Thymus (tissue), 11 donors: ENCODE measurements around the gene TENM4. TPM values are rescaled to one million over a fixed set of nuclear protein-coding genes. Genes with fewer than 3 reads are reported as not detected.

Source experiments
- DNase-seq, 9 donors: peaks; one replicate each; pipeline ENCODE4 v3.0.0-alpha.2; 2013; ENCODE audit warnings: low spot score in 9 of 9, low read depth in 6 of 9, missing footprints in 1 of 9
- H3K27ac ChIP-seq, 2 donors: one replicate each; pipeline ENCODE4 v1.5.1; 2013; ENCODE audit warnings: control low read depth in 1 of 2, low read depth in 1 of 2, low read length in 1 of 2, mild to moderate bottlenecking in 1 of 2, moderate library complexity in 1 of 2
- H3K27me3 ChIP-seq, 2 donors: one replicate each; pipeline ENCODE4 v1.5.1; 2013; ENCODE audit warnings: low read length in 1 of 2; ENCODE audit not compliant: control insufficient read depth in 2 of 2, insufficient read depth in 1 of 2
- H3K36me3 ChIP-seq, 2 donors: one replicate each; pipeline ENCODE4 v1.5.1; 2013; ENCODE audit warnings: low read length in 1 of 2, mild to moderate bottlenecking in 1 of 2, moderate library complexity in 1 of 2; ENCODE audit not compliant: control insufficient read depth in 2 of 2, insufficient read depth in 2 of 2
- H3K4me1 ChIP-seq, 2 donors: one replicate each; pipeline ENCODE4 v1.5.1; 2013; ENCODE audit warnings: low read length in 2 of 2; ENCODE audit not compliant: control insufficient read depth in 2 of 2, insufficient read depth in 2 of 2
- H3K4me3 ChIP-seq, 2 donors: one replicate each; pipeline ENCODE4 v1.5.1; 2013; ENCODE audit warnings: low read length in 2 of 2, control low read depth in 1 of 2, mild to moderate bottlenecking in 1 of 2
- H3K9me3 ChIP-seq, 2 donors: one replicate each; pipeline ENCODE4 v1.5.1; 2013; ENCODE audit warnings: low read length in 1 of 2, mild to moderate bottlenecking in 1 of 2; ENCODE audit not compliant: control insufficient read depth in 2 of 2, insufficient read depth in 1 of 2
- WGBS: extraction: QIAGEN DNeasy Blood & Tissue Kit; methylation state at CpG from one replicate; pipeline ENCODE4 v1.1.7; 2013; 5-methylcytosine and 5-hydroxymethylcytosine counted together
- polyA plus RNA-seq: library from polyadenylated mRNA; stranded (reverse); fragments of 200-250 nt; gene quantifications from one replicate; pipeline ENCODE4 v1.2.3, GENCODE V29; 2013
- total RNA-seq: library from RNA; stranded (reverse); fragments of 120-200 nt; gene quantifications from one replicate; pipeline ENCODE4 v1.2.4, GENCODE V29; 2013
- donor health status: healthy.

Gene TENM4
- total and polyA plus RNA-seq, 2 donors, result 1.0 to 2.8 TPM

- H3K4me3 ChIP-seq, result no peak overlapping the region
- no peaks in the 10 kb centered on the region for H3K27me3 ChIP-seq
- H3K9me3 ChIP-seq, result no peaks in the 10 kb centered on the region
- H3K27ac ChIP-seq, result no peak overlapping the region
- H3K4me1 ChIP-seq, result no peaks in the 10 kb centered on the region
- H3K36me3 ChIP-seq, result no peaks in the 10 kb centered on the region
- DNase-seq, result no peak
Measured at GRCh38 chr11:78972590-78972989, 468.2 kb downstream of the TENM4 start.

- Histone ChIP-seq H3K4me1 (no peaks in the 10 kb centered on the region), H3K4me3 (no peak overlapping the region), H3K27me3 (no peaks in the 10 kb centered on the region), H3K36me3 (no peaks in the 10 kb centered on the region), H3K27ac (no peak overlapping the region), H3K9me3 (no peaks in the 10 kb centered on the region)
- 73% methylated on average over 7 of the region's 7 CpGs for WGBS
- no peak for DNase-seq
Measured at GRCh38 chr11:78972177-78972576, 468.7 kb downstream of the TENM4 start.

GRCh38 chr11:78967811-78968210, 473.0 kb downstream of the TENM4 start:
- Histone ChIP-seq H3K4me3 (no peak overlapping the region), H3K27me3 (peaks cover 0 to 2% of the 10 kb centered on the region in 2 donors), H3K9me3 (no peaks in the 10 kb centered on the region), H3K27ac (no peak overlapping the region), H3K36me3 (no peaks in the 10 kb centered on the region), H3K4me1 (no peaks in the 10 kb centered on the region)
- DNase-seq, result no peak
- WGBS, result 95% methylated on average over 3 of the region's 3 CpGs

GRCh38 chr11:78965432-78965831, 475.4 kb downstream of the TENM4 start:
- Histone ChIP-seq H3K9me3 (no peaks in the 10 kb centered on the region), H3K4me3 (no peak overlapping the region), H3K27me3 (peaks cover 0 to 23% of the 10 kb centered on the region in 2 donors), H3K4me1 (no peaks in the 10 kb centered on the region), H3K27ac (no peak overlapping the region), H3K36me3 (no peaks in the 10 kb centered on the region)
- 78% methylated on average over 8 of the region's 8 CpGs for WGBS
- no peak for DNase-seq

GRCh38 chr11:78961937-78962701, 478.7 kb downstream of the TENM4 start:
- peaks cover 0 to 23% of the 10 kb centered on the region in 2 donors for H3K27me3 ChIP-seq
- H3K9me3 ChIP-seq, result no peaks in the 10 kb centered on the region
- H3K36me3 ChIP-seq, result no peaks in the 10 kb centered on the region
- no peaks in the 10 kb centered on the region for H3K4me1 ChIP-seq
- 8% methylated on average over 36 of the region's 36 CpGs for WGBS
- H3K27ac ChIP-seq, result no peak overlapping the region
- DNase-seq, result peak in 2 of 9 donors; percentile 4 to 19
- H3K4me3 ChIP-seq, result no peak overlapping the region

- no peak for DNase-seq
- no peaks in the 10 kb centered on the region for H3K9me3 ChIP-seq
- H3K36me3 ChIP-seq, result no peaks in the 10 kb centered on the region
- H3K27ac ChIP-seq, result no peak overlapping the region
- peaks cover 0 to 23% of the 10 kb centered on the region in 2 donors for H3K27me3 ChIP-seq
- H3K4me3 ChIP-seq, result no peak overlapping the region
- WGBS, result 54% methylated on average over 3 of the region's 3 CpGs
- H3K4me1 ChIP-seq, result no peaks in the 10 kb centered on the region
Measured at GRCh38 chr11:78961247-78961646, 479.6 kb downstream of the TENM4 start.

- no peak overlapping the region for H3K4me3 ChIP-seq
- DNase-seq, result no peak
- H3K4me1 ChIP-seq, result no peaks in the 10 kb centered on the region
- H3K9me3 ChIP-seq, result no peaks in the 10 kb centered on the region
- peaks cover 0 to 23% of the 10 kb centered on the region in 2 donors for H3K27me3 ChIP-seq
- no peak overlapping the region for H3K27ac ChIP-seq
- no peaks in the 10 kb centered on the region for H3K36me3 ChIP-seq
- 88% methylated on average over 3 of the region's 3 CpGs for WGBS
Measured at GRCh38 chr11:78958444-78958843, 482.4 kb downstream of the TENM4 start.

- Histone ChIP-seq H3K9me3 (no peaks in the 10 kb centered on the region), H3K27ac (no peak overlapping the region), H3K4me3 (no peak overlapping the region), H3K4me1 (no peaks in the 10 kb centered on the region), H3K27me3 (peaks cover 0 to 20% of the 10 kb centered on the region in 2 donors), H3K36me3 (no peaks in the 10 kb centered on the region)
- WGBS, result 83% methylated on average over 5 of the region's 5 CpGs
- no peak for DNase-seq
Measured at GRCh38 chr11:78957476-78958245, 483.2 kb downstream of the TENM4 start.

- Histone ChIP-seq H3K27me3 (no peaks in the 10 kb centered on the region), H3K4me1 (no peaks in the 10 kb centered on the region), H3K9me3 (no peaks in the 10 kb centered on the region), H3K27ac (no peak overlapping the region), H3K4me3 (no peak overlapping the region), H3K36me3 (no peaks in the 10 kb centered on the region)
- DNase-seq, result no peak
- WGBS, result 94% methylated on average over 3 of the region's 3 CpGs
Measured at GRCh38 chr11:78954696-78955095, 486.1 kb downstream of the TENM4 start.
